OCI-M2 (cell line): ENCODE measurements around the gene CDC42BPG.
"Not testable (repeated sequence)": the region's sequence is repeated elsewhere in the genome, so short reads cannot be mapped to it uniquely, and the experiment has no call there.

ENCODE experiments used
- DNase-seq: peaks from one replicate; lab custom pipeline; 2025; ENCODE audit not compliant: unreplicated experiment; lab: John Stamatoyannopoulos, UW

Gene CDC42BPG

GRCh38 chr11:64834723-64835615 is 9.5 kb downstream of the CDC42BPG start:
- DNase-seq, result no peak

GRCh38 chr11:64834031-64834722 is 10.3 kb downstream of the CDC42BPG start:
- no peak for DNase-seq

GRCh38 chr11:64833509-64833908 is 10.9 kb downstream of the CDC42BPG start:
- no peak for DNase-seq

GRCh38 chr11:64833198-64833502 is 11.3 kb downstream of the CDC42BPG start:
- DNase-seq, result no peak

GRCh38 chr11:64832467-64833197 is 11.8 kb downstream of the CDC42BPG start:
- no peak for DNase-seq

- no peak for DNase-seq
These were observed 13.0 kb downstream of the CDC42BPG start for GRCh38 chr11:64831411-64831891.

GRCh38 chr11:64829536-64830251 is 14.8 kb downstream of the CDC42BPG start:
- no peak for DNase-seq

GRCh38 chr11:64827451-64827839 is 17.0 kb downstream of the CDC42BPG start:
- DNase-seq, result no peak

GRCh38 chr11:64826578-64827450 is 17.6 kb downstream of the CDC42BPG start:
- no peak for DNase-seq

- DNase-seq, result no peak
These were observed 18.4 kb downstream of the CDC42BPG start for GRCh38 chr11:64826062-64826461.

GRCh38 chr11:64823568-64824119 is 20.8 kb downstream of the CDC42BPG start:
- DNase-seq, result no peak

GRCh38 chr11:64817476-64817875 is 27.0 kb downstream of the CDC42BPG start:
- no peak for DNase-seq

GRCh38 chr11:64815433-64815832 is 29.0 kb downstream of the CDC42BPG start:
- not testable (repeated sequence) for DNase-seq

- no peak for DNase-seq
These were observed 29.7 kb downstream of the CDC42BPG start for GRCh38 chr11:64814712-64815187.

- DNase-seq, result no peak
These were observed 30.6 kb downstream of the CDC42BPG start for GRCh38 chr11:64813826-64814225.

- DNase-seq, result no peak
These were observed 33.6 kb downstream of the CDC42BPG start for GRCh38 chr11:64810891-64811272.

- peak; percentile 79 for DNase-seq
These were observed 34.1 kb downstream of the CDC42BPG start, which contains the start of gene MEN1 for GRCh38 chr11:64810271-64810890. MEN1 (minus strand) TSS chr11:64810551; CDS start chr11:64810109, 442 bp downstream.

- DNase-seq, result no peak
These were observed 34.6 kb downstream of the CDC42BPG start for GRCh38 chr11:64809781-64810241.

- no peak for DNase-seq
These were observed 39.0 kb downstream of the CDC42BPG start for GRCh38 chr11:64805481-64805880.
